ENCODE measurements around the gene ANKRD34A. TPM values are rescaled to one million over a fixed set of nuclear protein-coding genes. Genes with fewer than 3 reads are reported as not detected.

Gene ANKRD34A
- 1 to 10 TPM in 1 of 4 donors, under 1 TPM in 3; 0.31 to 1.1 (median 0.51) TPM for polyA plus RNA-seq
- long read RNA-seq, donor 1, result 0 reads
- long read RNA-seq, donor 2, result 0 reads
- long read RNA-seq, donor 3, result 0 reads
- long read RNA-seq, donor 4, result 0 reads
- long read RNA-seq, donor 5, result 0 reads
- long read RNA-seq, donor 6, result 0 reads
- long read RNA-seq, donor 7, result 0 reads
- long read RNA-seq, donor 8, result 0 reads
- long read RNA-seq, donor 9, result 0 reads
- long read RNA-seq, donor 10, result 0 reads

- DNase-seq (peak; percentile 96 to 98), FAIRE-seq (no peak)
- Histone ChIP-seq H3K4me1 (ENCODE audit: control insufficient read depth in 3 of 3, insufficient read depth in 2 of 3, low read depth in 1 of 3, low read length in 2 of 3) (peaks cover 2 to 38% (median 7%) of the 10 kb centered on the region in 3 donors), H3K9me3 (ENCODE audit: control insufficient read depth in 2 of 2, insufficient read depth in 1 of 2, low read depth in 1 of 2, low read length in 1 of 2) (peaks cover 0 to 7% of the 10 kb centered on the region in 2 donors), H3K36me3 (ENCODE audit: control insufficient read depth in 3 of 3, insufficient read depth in 2 of 3, low read depth in 1 of 3, low read length in 3 of 3) (no peaks in the 10 kb centered on the region), H3K27me3 (ENCODE audit: control insufficient read depth in 3 of 3, insufficient read depth in 3 of 3, low read length in 3 of 3) (peaks cover 0 to 45% (median 0%) of the 10 kb centered on the region in 3 donors), H3K27ac (ENCODE audit: low read depth in 1 of 3, low read length in 2 of 3) (peak within 1 kb of the TSS; percentile 60 to 96 (median 83)), H3K4me3 (ENCODE audit: low read depth in 1 of 3, low read length in 3 of 3) (peak within 1 kb of the TSS; percentile 50 to 69 (median 56))
- WGBS, 3 donors, result 0 to 1% (median 1%) methylated on average over 37 of the region's 37 CpGs
These were observed at the start of gene ANKRD34A, which contains the start of gene POLR3GL for GRCh38 chr1:145964328-145965118. TSS of gene ANKRD34A (minus strand) at chr1:145964575. CDS start at chr1:145961759, 2,816 bp downstream. TSS of gene POLR3GL (plus strand) at chr1:145964690. CDS start at chr1:145974866, 10,176 bp downstream.

- DNase-seq, result no peak
- H3K36me3 ChIP-seq (ENCODE audit: control insufficient read depth in 3 of 3, insufficient read depth in 2 of 3, low read depth in 1 of 3, low read length in 3 of 3), result no peaks in the 10 kb centered on the region
- H3K9me3 ChIP-seq (ENCODE audit: control insufficient read depth in 2 of 2, insufficient read depth in 1 of 2, low read depth in 1 of 2, low read length in 1 of 2), result no peaks in the 10 kb centered on the region
- H3K27me3 ChIP-seq (ENCODE audit: control insufficient read depth in 3 of 3, insufficient read depth in 3 of 3, low read length in 3 of 3), result peaks cover 0 to 18% (median 0%) of the 10 kb centered on the region in 3 donors
- WGBS, 3 donors, result 80 to 83% (median 82%) methylated on average over 6 of the region's 6 CpGs
- H3K27ac ChIP-seq (ENCODE audit: low read depth in 1 of 3, low read length in 2 of 3), result no peak overlapping the region
- H3K4me3 ChIP-seq (ENCODE audit: low read depth in 1 of 3, low read length in 3 of 3), result no peak overlapping the region
- no peak for FAIRE-seq
- no peaks in the 10 kb centered on the region for H3K4me1 ChIP-seq (ENCODE audit: control insufficient read depth in 3 of 3, insufficient read depth in 2 of 3, low read depth in 1 of 3, low read length in 2 of 3)
These were observed 49.2 kb upstream of the ANKRD34A start for GRCh38 chr1:146013559-146013922.

DNA sequence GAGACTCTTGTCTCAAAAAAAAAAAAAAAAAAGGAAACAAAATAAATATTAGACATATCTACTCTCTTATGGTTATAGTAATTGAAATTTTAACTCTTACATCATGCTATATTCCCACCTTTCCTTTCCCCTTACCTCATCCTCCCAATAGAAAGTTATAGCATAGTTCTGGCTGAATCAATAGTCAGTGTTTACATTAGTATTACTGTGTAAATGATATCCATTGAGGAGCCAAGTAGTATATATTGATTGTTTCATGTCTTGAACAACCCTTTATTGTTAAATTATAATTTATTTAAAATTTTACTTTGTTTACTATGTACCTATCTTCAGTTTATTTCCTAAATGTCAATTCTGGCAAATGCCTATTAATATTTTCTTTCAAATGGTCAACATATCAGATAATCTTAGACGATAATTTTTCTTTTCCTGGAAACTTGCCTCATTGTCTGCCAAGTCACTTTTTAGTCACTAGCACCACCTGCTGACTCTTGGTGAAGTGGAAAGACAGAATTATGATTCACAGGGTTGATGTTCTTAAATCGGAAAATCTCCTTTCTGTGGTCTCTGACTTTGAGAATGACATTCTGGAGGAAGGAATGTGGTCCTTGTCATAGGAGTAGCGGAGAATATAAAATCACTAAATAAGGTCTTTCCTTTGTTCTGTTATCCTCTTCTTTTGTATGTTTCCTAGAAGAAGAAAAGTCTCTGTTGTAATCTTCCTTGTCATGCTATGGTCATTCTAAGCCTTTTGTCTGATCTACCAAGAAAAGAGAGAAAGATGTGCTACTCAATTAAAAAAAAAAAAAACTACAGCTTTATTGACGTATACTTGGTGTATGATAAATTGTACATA, 48.6 kb upstream of the ANKRD34A start:
- FAIRE-seq, result no peak
- no peak overlapping the region for H3K4me3 ChIP-seq (ENCODE audit: low read depth in 1 of 3, low read length in 3 of 3)
- 4 to 7% (median 6%) methylated on average over 4 of the region's 4 CpGs for WGBS, 3 donors

DNA sequence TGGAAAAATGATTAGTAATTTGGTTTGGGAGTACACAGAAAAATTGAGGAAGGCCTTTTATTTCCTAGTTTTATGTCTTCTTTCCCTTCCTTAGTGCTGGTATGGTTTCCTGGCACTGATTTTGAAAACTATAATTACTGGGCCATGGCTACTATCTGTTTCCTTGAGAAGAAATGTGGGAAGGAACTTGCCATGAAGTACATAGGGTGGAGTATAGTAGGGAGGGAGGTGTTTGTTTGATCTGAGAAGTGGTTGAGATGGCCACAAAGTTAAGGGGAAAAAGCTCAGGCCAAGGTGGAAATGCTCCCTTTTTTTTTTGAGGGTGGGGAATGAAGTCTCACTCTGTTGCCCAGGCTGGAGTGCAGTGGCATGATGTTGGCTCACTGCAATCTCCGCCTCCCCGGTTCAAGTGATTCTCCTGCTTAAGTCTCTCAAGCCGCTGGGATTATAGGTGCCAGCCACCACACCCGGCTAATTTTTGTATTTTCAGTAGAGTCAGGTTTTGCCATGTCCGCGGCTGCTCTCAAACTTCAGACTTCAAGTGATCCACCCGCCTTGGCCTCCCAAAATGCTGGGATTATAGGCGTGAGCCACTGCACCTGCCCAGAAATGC, 45.9 kb upstream of the ANKRD34A start:
- 84 to 95% (median 86%) methylated on average over 8 of the region's 8 CpGs for WGBS, 3 donors
- DNase-seq (no peak), FAIRE-seq (no peak)
- Histone ChIP-seq H3K4me1 (ENCODE audit: control insufficient read depth in 3 of 3, insufficient read depth in 2 of 3, low read depth in 1 of 3, low read length in 2 of 3) (peaks cover 0 to 3% (median 3%) of the 10 kb centered on the region in 3 donors), H3K4me3 (ENCODE audit: low read depth in 1 of 3, low read length in 3 of 3) (no peak overlapping the region), H3K9me3 (ENCODE audit: control insufficient read depth in 2 of 2, insufficient read depth in 1 of 2, low read depth in 1 of 2, low read length in 1 of 2) (no peaks in the 10 kb centered on the region), H3K27ac (ENCODE audit: low read depth in 1 of 3, low read length in 2 of 3) (peak overlapping the region in 1 of 3 donors; percentile 38), H3K36me3 (ENCODE audit: control insufficient read depth in 3 of 3, insufficient read depth in 2 of 3, low read depth in 1 of 3, low read length in 3 of 3) (no peaks in the 10 kb centered on the region), H3K27me3 (ENCODE audit: control insufficient read depth in 3 of 3, insufficient read depth in 3 of 3, low read length in 3 of 3) (peaks cover 0 to 4% (median 0%) of the 10 kb centered on the region in 3 donors)

More for the DNA sequence above, 48.6 kb upstream of the ANKRD34A start:
- peak; percentile 70 to 75 for DNase-seq
- H3K36me3 ChIP-seq (ENCODE audit: control insufficient read depth in 3 of 3, insufficient read depth in 2 of 3, low read depth in 1 of 3, low read length in 3 of 3), result no peaks in the 10 kb centered on the region
- H3K27me3 ChIP-seq (ENCODE audit: control insufficient read depth in 3 of 3, insufficient read depth in 3 of 3, low read length in 3 of 3), result peaks cover 0 to 12% (median 0%) of the 10 kb centered on the region in 3 donors
- H3K4me1 ChIP-seq (ENCODE audit: control insufficient read depth in 3 of 3, insufficient read depth in 2 of 3, low read depth in 1 of 3, low read length in 2 of 3), result no peaks in the 10 kb centered on the region
- H3K9me3 ChIP-seq (ENCODE audit: control insufficient read depth in 2 of 2, insufficient read depth in 1 of 2, low read depth in 1 of 2, low read length in 1 of 2), result no peaks in the 10 kb centered on the region
- H3K27ac ChIP-seq (ENCODE audit: low read depth in 1 of 3, low read length in 2 of 3), result no peak overlapping the region

GRCh38 chr1:146007489-146008133, 43.2 kb upstream of the ANKRD34A start:
- H3K4me1 ChIP-seq (ENCODE audit: control insufficient read depth in 3 of 3, insufficient read depth in 2 of 3, low read depth in 1 of 3, low read length in 2 of 3), result peaks cover 0 to 3% (median 3%) of the 10 kb centered on the region in 3 donors
- no peaks in the 10 kb centered on the region for H3K36me3 ChIP-seq (ENCODE audit: control insufficient read depth in 3 of 3, insufficient read depth in 2 of 3, low read depth in 1 of 3, low read length in 3 of 3)
- FAIRE-seq (no peak), DNase-seq (no peak)
- H3K9me3 ChIP-seq (ENCODE audit: control insufficient read depth in 2 of 2, insufficient read depth in 1 of 2, low read depth in 1 of 2, low read length in 1 of 2), result no peaks in the 10 kb centered on the region
- peak overlapping the region in 1 of 3 donors; percentile 79 for H3K27ac ChIP-seq (ENCODE audit: low read depth in 1 of 3, low read length in 2 of 3)
- no peaks in the 10 kb centered on the region for H3K27me3 ChIP-seq (ENCODE audit: control insufficient read depth in 3 of 3, insufficient read depth in 3 of 3, low read length in 3 of 3)
- WGBS, 3 donors, result 83 to 87% (median 84%) methylated on average over 8 of the region's 8 CpGs
- no peak overlapping the region for H3K4me3 ChIP-seq (ENCODE audit: low read depth in 1 of 3, low read length in 3 of 3)

GRCh38 chr1:146001709-146002108, 37.3 kb upstream of the ANKRD34A start:
- no peak for FAIRE-seq
- Histone ChIP-seq H3K4me1 (ENCODE audit: control insufficient read depth in 3 of 3, insufficient read depth in 2 of 3, low read depth in 1 of 3, low read length in 2 of 3) (peaks cover 4 to 14% (median 5%) of the 10 kb centered on the region in 3 donors), H3K27me3 (ENCODE audit: control insufficient read depth in 3 of 3, insufficient read depth in 3 of 3, low read length in 3 of 3) (no peaks in the 10 kb centered on the region), H3K4me3 (ENCODE audit: low read depth in 1 of 3, low read length in 3 of 3) (no peak overlapping the region), H3K36me3 (ENCODE audit: control insufficient read depth in 3 of 3, insufficient read depth in 2 of 3, low read depth in 1 of 3, low read length in 3 of 3) (no peaks in the 10 kb centered on the region), H3K9me3 (ENCODE audit: control insufficient read depth in 2 of 2, insufficient read depth in 1 of 2, low read depth in 1 of 2, low read length in 1 of 2) (no peaks in the 10 kb centered on the region), H3K27ac (ENCODE audit: low read depth in 1 of 3, low read length in 2 of 3) (peak overlapping the region in 1 of 3 donors; percentile 67)
- WGBS, 3 donors, result 94 to 98% (median 97%) methylated on average over 2 of the region's 2 CpGs
- DNase-seq, result no peak

DNA sequence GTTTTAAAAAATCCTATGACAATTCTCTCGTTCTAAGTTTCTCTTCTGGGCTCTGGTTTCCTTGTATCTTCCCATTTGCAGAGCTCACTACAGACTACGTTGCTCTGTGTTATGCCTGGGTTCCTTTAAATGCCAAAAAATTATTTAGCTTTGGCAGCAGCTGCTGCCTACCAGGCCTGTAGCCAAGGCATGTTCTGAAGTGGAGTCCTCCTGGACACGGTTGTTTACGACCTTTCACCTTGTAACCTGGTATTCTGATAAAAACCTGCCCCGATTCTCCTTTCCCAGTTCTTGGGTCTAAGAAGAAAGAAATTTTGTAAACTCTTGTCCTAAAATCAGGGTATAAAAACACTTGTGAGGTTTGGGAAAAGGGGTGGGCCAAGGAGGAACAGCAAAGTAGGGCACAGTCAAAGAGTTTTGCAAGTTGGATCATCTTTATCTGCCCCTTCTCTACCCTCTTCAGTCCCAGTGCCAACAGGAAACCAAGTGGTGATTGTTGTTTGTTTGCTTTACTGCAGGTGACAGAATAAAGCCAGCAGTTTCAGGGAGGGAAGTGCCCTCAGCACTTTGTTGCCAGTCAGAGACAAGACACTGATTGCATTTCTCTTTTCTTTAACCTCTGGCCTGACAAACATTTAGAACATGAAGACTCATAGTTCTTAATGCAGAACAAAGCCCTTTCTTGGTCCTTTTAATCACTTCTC, 35.1 kb upstream of the ANKRD34A start:
- H3K9me3 ChIP-seq (ENCODE audit: control insufficient read depth in 2 of 2, insufficient read depth in 1 of 2, low read depth in 1 of 2, low read length in 1 of 2), result no peaks in the 10 kb centered on the region
- H3K4me1 ChIP-seq (ENCODE audit: control insufficient read depth in 3 of 3, insufficient read depth in 2 of 3, low read depth in 1 of 3, low read length in 2 of 3), result peaks cover 4 to 14% (median 5%) of the 10 kb centered on the region in 3 donors
- whole genome bisulfite sequencing, 3 donors, result 9 to 26% (median 22%) methylated on average over 5 of the region's 5 CpGs
- no peaks in the 10 kb centered on the region for H3K27me3 ChIP-seq (ENCODE audit: control insufficient read depth in 3 of 3, insufficient read depth in 3 of 3, low read length in 3 of 3)
- H3K36me3 ChIP-seq (ENCODE audit: control insufficient read depth in 3 of 3, insufficient read depth in 2 of 3, low read depth in 1 of 3, low read length in 3 of 3), result peaks cover 0 to 6% (median 5%) of the 10 kb centered on the region in 3 donors
- peak in 1 of 2 donors; percentile 62 for DNase-seq
- no peak for FAIRE-seq
- no peak overlapping the region for H3K4me3 ChIP-seq (ENCODE audit: low read depth in 1 of 3, low read length in 3 of 3)
- H3K27ac ChIP-seq (ENCODE audit: low read depth in 1 of 3, low read length in 2 of 3), result peak overlapping the region; percentile 24 to 87 (median 71)

Measured in small intestine (tissue), 16 donors.